ENCODE measurements around the gene CNGB1.

- TF ChIP-seq POLR2A (IDR thresholded peaks at IDR 0.05) (no peak), CTCF (IDR thresholded peaks at IDR 0.05) (no peak)
Observed at GRCh38 chr16:57929250-57929649, 41.7 kb downstream of the CNGB1 start.
